CD4-positive, CD25-positive, alpha-beta regulatory T cell (primary cell): Measurements from ENCODE around the gene UBR7. TPM values are rescaled to one million over a fixed set of nuclear protein-coding genes. Genes with fewer than 3 reads are reported as not detected.
A peak's percentile ranks its signal among the peaks of the same experiment; 100 is the strongest.
"Not testable (repeated sequence)": the region's sequence is repeated elsewhere in the genome, so short reads cannot be mapped to it uniquely, and the experiment has no call there.

ENCODE experiments used
- ATAC-seq, 2 donors: fragments of 150-1000 bp; cut with Tn5 transposase; one replicate each; pipeline ENCODE4 v1.10.0; 2021; ENCODE audit warnings: low read depth in 2 of 2, moderate number of reproducible peaks in 2 of 2, moderate library complexity in 1 of 2
- DNase-seq, 3 donors: peaks; one replicate each; pipeline versions ENCODE4 v3.0.0 to v3.0.0-alpha.2; 2012 to 2022; ENCODE audit warnings: mixed read lengths in 1 of 3
- H3K27ac ChIP-seq: one replicate; pipeline ENCODE4 v1.7.0; 2013; ENCODE audit warnings: mild to moderate bottlenecking, low read length; ENCODE audit not compliant: insufficient read depth, poor library complexity, severe bottlenecking
- H3K27me3 ChIP-seq: one replicate; pipeline ENCODE4 v1.7.0; 2013; ENCODE audit warnings: low read length; ENCODE audit not compliant: control insufficient read depth, insufficient read depth
- H3K36me3 ChIP-seq: one replicate; pipeline ENCODE4 v1.7.0; 2013; ENCODE audit warnings: mild to moderate bottlenecking, low read length, moderate library complexity; ENCODE audit not compliant: control insufficient read depth, insufficient read depth
- H3K4me1 ChIP-seq: 2 replicates; pipeline ENCODE4 v1.7.0; 2013; ENCODE audit warnings: mild to moderate bottlenecking, low read length; ENCODE audit not compliant: insufficient read depth, control insufficient read depth, poor library complexity, severe bottlenecking
- H3K4me3 ChIP-seq: one replicate; pipeline ENCODE4 v1.7.0; 2013; ENCODE audit warnings: low read depth, mild to moderate bottlenecking, low read length, moderate library complexity
- H3K9me3 ChIP-seq, 2 experiments: 1 replicate in 1 of 2; 2 replicates in 1 of 2; pipeline ENCODE4 v1.7.0; 2013; ENCODE audit warnings: low read length in 2 of 2, mild to moderate bottlenecking in 1 of 2, moderate library complexity in 1 of 2; ENCODE audit not compliant: control insufficient read depth in 2 of 2
- H3K27ac Mint-ChIP-seq, 3 donors: one replicate each; pipeline ENCODE4 v1.8.0; 2020 to 2022; ENCODE audit warnings: mild to moderate bottlenecking in 3 of 3, mixed read lengths in 3 of 3, moderate library complexity in 2 of 3
- H3K27me3 Mint-ChIP-seq: one replicate; pipeline ENCODE4 v1.8.0; 2022; ENCODE audit warnings: mild to moderate bottlenecking, mixed read lengths
- H3K36me3 Mint-ChIP-seq: one replicate; pipeline ENCODE4 v1.8.0; 2020; ENCODE audit warnings: mixed read lengths
- H3K4me1 Mint-ChIP-seq, 4 donors: one replicate each; pipeline ENCODE4 v1.8.0; 2020 to 2022; ENCODE audit warnings: mixed read lengths in 4 of 4, mild to moderate bottlenecking in 1 of 4
- H3K4me3 Mint-ChIP-seq, 4 donors: one replicate each; pipeline ENCODE4 v1.8.0; 2020 to 2022; ENCODE audit warnings: mild to moderate bottlenecking in 4 of 4, mixed read lengths in 4 of 4, moderate library complexity in 3 of 4
- H3K9me3 Mint-ChIP-seq, 7 donors: one replicate each; pipeline ENCODE4 v1.8.0; 2020 to 2022; ENCODE audit warnings: mixed read lengths in 7 of 7, mild to moderate bottlenecking in 3 of 7, moderate library complexity in 2 of 7
- polyA plus RNA-seq, 4 donors: library from polyadenylated mRNA; unstranded; fragments of 300-500 nt; fragmentation: Illumina TruSeq; gene quantifications; one replicate each; pipeline ENCODE4 v1.2.3, GENCODE V29; 2021
- total RNA-seq: library from RNA; stranded (reverse); gene quantifications from one replicate; pipeline ENCODE4 v1.2.3, GENCODE V29; 2022

UBR7 gene
- total and polyA plus RNA-seq, 5 donors from 2014 or later: 13.2 to 45.4 (median 36.5) TPM

DNA sequence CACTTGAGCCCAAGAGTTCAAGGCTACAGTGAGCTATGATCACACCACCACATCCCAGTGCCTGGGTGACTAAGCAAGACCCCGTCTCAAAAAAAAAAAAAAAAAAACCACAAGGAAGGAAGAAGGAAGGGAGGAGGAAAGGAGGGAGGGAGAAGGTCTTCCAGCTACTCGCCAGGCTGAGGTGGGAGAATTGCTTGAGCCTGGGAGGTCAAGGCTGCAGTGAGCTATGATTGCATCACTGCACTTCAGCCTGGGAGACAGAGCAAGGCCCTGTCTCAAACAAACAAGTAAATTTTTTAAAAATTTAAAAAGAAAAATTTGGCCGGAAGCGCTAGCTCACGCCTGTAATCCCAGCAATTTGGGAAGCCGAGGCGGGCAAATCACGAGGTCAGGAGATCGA is 38.4 kb upstream of the UBR7 start:
- not testable (repeated sequence) for H3K4me1 Mint-ChIP-seq, H3K4me1 ChIP-seq, H3K36me3 Mint-ChIP-seq, H3K27me3 ChIP-seq, H3K27ac ChIP-seq, H3K27ac Mint-ChIP-seq, H3K9me3 ChIP-seq, H3K4me3 Mint-ChIP-seq, H3K36me3 ChIP-seq, H3K27me3 Mint-ChIP-seq, H3K4me3 ChIP-seq, DNase-seq, H3K9me3 Mint-ChIP-seq, ATAC-seq

DNA sequence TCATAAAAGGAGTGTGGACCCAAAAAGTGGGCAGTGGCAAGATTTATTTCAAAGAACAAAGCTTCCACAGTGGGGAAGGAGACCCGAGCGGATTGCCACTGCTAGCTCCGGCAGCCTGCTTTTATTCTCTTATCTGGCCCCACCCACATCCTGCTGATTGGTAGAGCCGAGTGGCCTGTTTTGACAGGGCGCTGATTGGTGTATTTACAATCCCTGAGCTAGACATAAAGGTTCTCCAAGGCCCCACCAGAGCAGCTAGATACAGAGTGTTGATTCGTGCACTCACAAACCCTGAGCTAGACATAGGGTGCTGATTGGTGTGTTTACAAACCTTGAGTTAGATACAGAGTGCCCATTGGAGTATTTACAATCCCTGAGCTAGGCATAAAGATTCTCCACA is 37.4 kb upstream of the UBR7 start:
- H3K9me3 ChIP-seq, H3K36me3 ChIP-seq, H3K4me3 Mint-ChIP-seq, H3K27ac Mint-ChIP-seq, ATAC-seq, H3K27me3 Mint-ChIP-seq, H3K4me1 ChIP-seq, H3K4me3 ChIP-seq, H3K27ac ChIP-seq, DNase-seq, H3K36me3 Mint-ChIP-seq, H3K4me1 Mint-ChIP-seq, H3K27me3 ChIP-seq, H3K9me3 Mint-ChIP-seq: not testable (repeated sequence)

DNA sequence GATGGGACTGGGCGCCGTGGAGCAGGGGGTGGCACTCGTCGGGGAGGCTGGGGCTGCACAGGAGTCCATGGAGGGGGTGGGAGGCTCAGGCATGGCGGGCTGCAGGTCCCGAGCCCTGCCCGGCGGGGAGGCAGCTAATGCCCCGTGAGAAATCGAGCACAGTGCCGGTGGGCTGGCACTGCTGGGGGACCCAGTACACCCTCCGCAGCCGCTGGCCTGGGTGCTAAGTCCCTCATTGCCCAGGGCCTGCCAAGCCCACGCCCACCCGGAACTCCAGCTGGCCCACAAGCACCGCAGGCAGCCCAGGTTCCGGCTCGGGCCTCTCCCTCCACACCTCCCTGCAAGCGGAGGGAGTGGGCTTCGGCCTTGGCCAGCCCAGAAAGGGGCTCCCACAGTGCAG is 36.9 kb upstream of the UBR7 start:
- H3K4me1 Mint-ChIP-seq, H3K4me3 Mint-ChIP-seq, H3K4me1 ChIP-seq, H3K36me3 Mint-ChIP-seq, H3K9me3 ChIP-seq, DNase-seq, H3K27ac ChIP-seq, H3K36me3 ChIP-seq, ATAC-seq, H3K27ac Mint-ChIP-seq, H3K4me3 ChIP-seq, H3K27me3 Mint-ChIP-seq, H3K9me3 Mint-ChIP-seq, H3K27me3 ChIP-seq: not testable (repeated sequence)

DNA sequence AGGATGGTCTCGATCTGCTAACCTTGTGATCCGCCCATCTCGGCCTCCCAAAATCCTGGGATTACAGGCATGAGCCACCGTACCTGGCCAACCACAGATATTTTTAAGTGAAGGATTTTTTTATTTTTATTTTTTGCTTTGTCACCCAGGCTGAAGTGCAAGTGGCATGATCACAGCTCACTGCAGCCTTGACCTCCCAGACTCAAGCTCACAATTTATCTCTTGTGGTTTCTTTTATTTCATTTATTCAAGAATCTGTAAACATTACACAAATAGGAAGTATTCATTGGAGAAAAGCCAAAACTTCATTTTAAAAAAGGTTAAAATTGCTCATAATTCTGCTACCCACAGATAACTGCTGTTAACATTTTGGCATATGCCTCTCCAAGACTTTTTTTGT is 35.7 kb upstream of the UBR7 start:
- no peak for ATAC-seq
- Mint-ChIP-seq H3K27me3 (peaks cover 4% of the 10 kb centered on the region), H3K27ac (no peak overlapping the region), H3K4me1 (no peaks in the 10 kb centered on the region), H3K4me3 (no peak overlapping the region), H3K9me3 (no peaks in the 10 kb centered on the region), H3K36me3 (no peaks in the 10 kb centered on the region)
- no peaks in the 10 kb centered on the region for H3K9me3 ChIP-seq
- no peak for DNase-seq
- H3K4me1 ChIP-seq: no peaks in the 10 kb centered on the region
- no peak overlapping the region for H3K27ac ChIP-seq
- H3K4me3 ChIP-seq: no peak overlapping the region
- H3K36me3 ChIP-seq: no peaks in the 10 kb centered on the region
- H3K27me3 ChIP-seq: no peaks in the 10 kb centered on the region

DNA sequence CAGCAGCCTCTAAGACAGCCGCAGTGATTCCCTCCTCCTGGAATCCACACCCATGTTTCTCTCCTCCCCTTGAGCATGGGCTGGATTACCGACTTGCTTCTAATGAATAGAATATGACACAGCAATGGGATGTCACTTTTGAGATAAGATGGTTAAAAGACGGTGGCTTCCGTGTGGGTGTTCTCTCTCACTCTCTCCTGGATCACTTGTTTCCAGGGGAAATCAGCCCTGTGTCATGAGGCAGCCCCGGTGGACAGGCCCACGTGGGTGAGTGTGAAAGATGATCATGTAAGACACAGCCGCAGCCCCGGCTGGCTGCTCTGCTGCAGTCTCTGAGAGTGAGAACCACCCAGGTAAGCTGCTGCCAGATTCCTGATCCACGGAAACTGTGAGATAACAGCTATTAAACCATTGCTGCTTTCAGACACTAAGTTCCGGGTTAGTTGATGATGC is 33.1 kb upstream of the UBR7 start:
- ATAC-seq (no peak), DNase-seq (no peak)
- H3K4me1 Mint-ChIP-seq: peaks cover 2 to 9% (median 5%) of the 10 kb centered on the region in 4 donors
- no peak overlapping the region for H3K27ac ChIP-seq
- H3K4me3 ChIP-seq: no peak overlapping the region
- H3K4me3 Mint-ChIP-seq: no peak overlapping the region
- no peaks in the 10 kb centered on the region for H3K9me3 ChIP-seq
- H3K27me3 Mint-ChIP-seq: no peaks in the 10 kb centered on the region
- H3K36me3 ChIP-seq: no peaks in the 10 kb centered on the region
- H3K4me1 ChIP-seq: no peaks in the 10 kb centered on the region
- H3K27me3 ChIP-seq: no peaks in the 10 kb centered on the region
- H3K27ac Mint-ChIP-seq: peak overlapping the region in 1 of 3 donors; percentile 26
- no peaks in the 10 kb centered on the region for H3K9me3 Mint-ChIP-seq
- no peaks in the 10 kb centered on the region for H3K36me3 Mint-ChIP-seq

DNA sequence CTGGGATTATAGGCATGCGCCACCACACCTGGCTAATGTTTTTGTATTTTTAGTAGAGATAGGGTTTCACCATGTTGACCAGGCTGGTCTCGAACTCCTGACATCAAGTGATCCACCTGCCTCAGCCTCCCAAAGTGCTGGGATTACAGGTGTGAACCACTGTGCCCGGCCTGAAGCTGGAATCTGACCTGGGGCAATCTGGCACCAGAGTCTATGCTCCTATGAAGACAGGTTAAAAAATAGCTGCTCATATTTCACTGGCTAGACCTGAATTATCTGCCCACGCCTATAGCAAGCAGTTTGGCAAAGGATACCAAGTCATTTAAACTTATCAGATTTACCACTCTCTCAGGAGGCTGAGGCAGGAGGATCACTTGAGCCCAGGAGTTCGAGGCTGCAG is 32.3 kb upstream of the UBR7 start:
- not testable (repeated sequence) for H3K9me3 Mint-ChIP-seq, DNase-seq, H3K27ac ChIP-seq, ATAC-seq, H3K4me1 Mint-ChIP-seq, H3K27ac Mint-ChIP-seq, H3K36me3 ChIP-seq, H3K4me3 Mint-ChIP-seq, H3K27me3 Mint-ChIP-seq, H3K4me1 ChIP-seq, H3K9me3 ChIP-seq, H3K36me3 Mint-ChIP-seq, H3K4me3 ChIP-seq, H3K27me3 ChIP-seq

DNA sequence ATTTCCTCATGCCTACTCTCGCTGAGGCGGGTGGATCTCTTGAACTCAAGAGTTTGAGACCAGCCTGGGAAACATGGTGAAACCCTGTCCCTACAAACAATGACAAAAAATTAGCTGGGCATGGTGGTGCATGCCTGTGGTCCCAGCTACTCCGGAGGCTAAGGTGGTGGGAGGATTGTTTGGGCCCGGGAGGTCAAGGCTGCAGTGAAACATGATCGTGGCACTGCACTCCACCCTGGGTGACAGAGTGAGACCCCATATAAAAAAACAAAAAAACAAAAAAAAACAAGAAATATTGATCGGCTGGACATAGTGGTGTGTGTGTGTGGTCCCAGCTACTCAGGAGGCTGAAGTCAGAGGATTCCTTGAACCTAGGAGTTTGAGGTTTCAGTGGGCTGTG is 31.6 kb upstream of the UBR7 start:
- Mint-ChIP-seq H3K4me3 (no peak overlapping the region), H3K36me3 (no peaks in the 10 kb centered on the region), H3K4me1 (peaks cover 2 to 9% (median 5%) of the 10 kb centered on the region in 4 donors), H3K27ac (no peak overlapping the region), H3K27me3 (no peaks in the 10 kb centered on the region), H3K9me3 (no peaks in the 10 kb centered on the region)
- DNase-seq (no peak), ATAC-seq (no peak)
- H3K4me1 ChIP-seq: no peaks in the 10 kb centered on the region
- H3K27me3 ChIP-seq: no peaks in the 10 kb centered on the region
- H3K9me3 ChIP-seq: no peaks in the 10 kb centered on the region
- H3K36me3 ChIP-seq: no peaks in the 10 kb centered on the region
- H3K27ac ChIP-seq: no peak overlapping the region
- H3K4me3 ChIP-seq: no peak overlapping the region

DNA sequence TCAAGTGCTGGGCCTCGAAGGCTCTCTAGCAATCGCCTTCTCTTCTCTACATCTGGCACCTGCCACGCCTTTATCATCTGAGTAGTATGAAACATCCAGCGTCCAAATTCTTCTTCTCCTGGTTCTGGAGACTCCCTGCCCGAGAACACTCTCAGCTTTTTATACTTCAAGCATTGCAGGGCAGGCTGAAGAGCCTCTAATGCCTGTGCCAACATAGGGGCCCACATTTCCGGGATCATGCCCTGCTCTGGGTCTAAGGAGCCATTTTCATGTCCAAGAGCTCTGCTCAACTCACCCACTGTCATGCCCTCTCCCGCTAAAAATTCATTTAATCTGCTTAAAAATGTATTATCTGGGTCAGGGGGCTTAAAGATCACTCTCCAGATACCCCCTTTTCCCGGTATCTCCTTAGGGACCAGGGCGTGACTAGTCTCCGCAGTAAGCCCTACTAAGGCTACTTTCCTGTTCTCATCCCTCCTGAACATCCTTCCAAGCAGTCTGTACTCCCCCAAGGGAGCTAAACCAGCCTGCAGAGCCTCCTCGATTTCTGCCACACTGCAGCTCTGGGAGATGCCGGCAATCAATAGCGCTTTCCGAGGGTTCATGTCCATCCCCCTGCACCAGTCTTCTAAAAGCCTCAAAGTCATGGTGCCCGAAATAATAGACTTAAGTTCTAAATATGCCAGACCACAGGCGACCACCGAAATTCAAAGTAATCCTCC is 23.3 kb upstream of the UBR7 start:
- peaks cover 35% of the 10 kb centered on the region for H3K4me1 ChIP-seq

More for the DNA sequence above, 23.3 kb upstream of the UBR7 start:
- H3K4me3 ChIP-seq: peak overlapping the region; percentile 87
- peak overlapping the region; percentile 97 for H3K27ac ChIP-seq
- Mint-ChIP-seq H3K9me3 (no peaks in the 10 kb centered on the region), H3K27ac (peak overlapping the region; percentile 74 to 91 (median 88)), H3K27me3 (peaks cover 4% of the 10 kb centered on the region), H3K36me3 (peaks cover 16% of the 10 kb centered on the region), H3K4me3 (peak overlapping the region; percentile 88 to 96 (median 90)), H3K4me1 (peaks cover 18 to 47% (median 39%) of the 10 kb centered on the region in 4 donors)
- no peaks in the 10 kb centered on the region for H3K27me3 ChIP-seq
- peaks cover 11% of the 10 kb centered on the region for H3K36me3 ChIP-seq
- ATAC-seq: no peak
- H3K9me3 ChIP-seq: no peaks in the 10 kb centered on the region
- DNase-seq: no peak
